Gastroesophageal sphincter (tissue), 3 donors: ENCODE data around the gene ATP6V0A4.

Experiments used
- EP300 ChIP-seq: sonication (generic); formaldehyde crosslinking; IDR thresholded peaks from one replicate; pipeline ENCODE4 v1.6.1; 2017; ENCODE audit warnings: antibody characterized with exemption, mild to moderate bottlenecking
- POLR2A ChIP-seq, 2 donors: fragments of 450-650 bp; IDR thresholded peaks; one replicate each; pipeline ENCODE4 v1.6.1; 2017; ENCODE audit warnings: antibody characterized with exemption in 2 of 2, mild to moderate bottlenecking in 2 of 2, moderate library complexity in 1 of 2
- POLR2AphosphoS5 ChIP-seq: sonication (generic); formaldehyde crosslinking; IDR thresholded peaks from one replicate; pipeline ENCODE4 v1.6.1; 2017; ENCODE audit warnings: antibody characterized with exemption
- TF ChIP-seq, protein P1 (sequence below), 4 experiments: fragments of 200-600 bp in 2 of 4; fragments of 450-650 bp in 2 of 4; sonication (generic) in 1 of 4; IDR thresholded peaks; one replicate each; pipeline ENCODE4 v1.5.1; 2017 to 2019; ENCODE audit warnings: antibody characterized with exemption in 4 of 4, mild to moderate bottlenecking in 2 of 4, moderate library complexity in 2 of 4

DNA sequence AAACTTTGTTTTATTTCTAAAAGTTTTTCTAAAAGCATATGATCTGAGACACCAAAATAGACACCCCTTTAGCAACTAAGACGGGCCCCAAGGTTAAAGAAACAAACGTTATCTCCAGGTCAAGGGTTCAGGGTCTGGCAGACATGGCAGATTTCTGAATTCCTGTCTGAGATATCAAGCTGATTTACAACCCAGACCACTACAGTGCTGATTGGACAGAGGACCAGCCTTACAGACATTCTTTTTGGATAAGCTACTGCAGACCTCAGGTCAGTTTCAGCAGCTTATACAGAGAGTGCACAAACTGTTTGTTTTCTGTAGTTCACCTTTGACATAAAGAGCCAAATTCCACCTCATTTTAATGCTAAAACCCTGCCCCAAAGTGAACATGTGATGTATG, 131.6 kb downstream of the ATP6V0A4 start:
- TF ChIP-seq, protein P1, sequence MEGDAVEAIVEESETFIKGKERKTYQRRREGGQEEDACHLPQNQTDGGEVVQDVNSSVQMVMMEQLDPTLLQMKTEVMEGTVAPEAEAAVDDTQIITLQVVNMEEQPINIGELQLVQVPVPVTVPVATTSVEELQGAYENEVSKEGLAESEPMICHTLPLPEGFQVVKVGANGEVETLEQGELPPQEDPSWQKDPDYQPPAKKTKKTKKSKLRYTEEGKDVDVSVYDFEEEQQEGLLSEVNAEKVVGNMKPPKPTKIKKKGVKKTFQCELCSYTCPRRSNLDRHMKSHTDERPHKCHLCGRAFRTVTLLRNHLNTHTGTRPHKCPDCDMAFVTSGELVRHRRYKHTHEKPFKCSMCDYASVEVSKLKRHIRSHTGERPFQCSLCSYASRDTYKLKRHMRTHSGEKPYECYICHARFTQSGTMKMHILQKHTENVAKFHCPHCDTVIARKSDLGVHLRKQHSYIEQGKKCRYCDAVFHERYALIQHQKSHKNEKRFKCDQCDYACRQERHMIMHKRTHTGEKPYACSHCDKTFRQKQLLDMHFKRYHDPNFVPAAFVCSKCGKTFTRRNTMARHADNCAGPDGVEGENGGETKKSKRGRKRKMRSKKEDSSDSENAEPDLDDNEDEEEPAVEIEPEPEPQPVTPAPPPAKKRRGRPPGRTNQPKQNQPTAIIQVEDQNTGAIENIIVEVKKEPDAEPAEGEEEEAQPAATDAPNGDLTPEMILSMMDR (IDR thresholded peaks at IDR 0.05), result no peak
- no peak for TF ChIP-seq POLR2A (IDR thresholded peaks at IDR 0.05)
- no peak for TF ChIP-seq EP300
- no peak for TF ChIP-seq POLR2AphosphoS5
